Heart left ventricle (tissue), 13 donors: ENCODE results near the gene PPM1F.

ENCODE experiments used
- POLR2A ChIP-seq, 2 donors: fragments of 450-650 bp; IDR thresholded peaks; one replicate each; pipeline ENCODE4 v1.6.1; 2017; ENCODE audit warnings: antibody characterized with exemption in 2 of 2, mild to moderate bottlenecking in 2 of 2, moderate library complexity in 2 of 2
- TF ChIP-seq, protein P1 (sequence below), 12 donors: fragments of 200-600 bp; sonication (generic) in 4 of 12; IDR thresholded peaks; one replicate each; pipeline versions ENCODE4 v1.5.0 to v1.8.0; 2018 to 2022; ENCODE audit warnings: antibody characterized with exemption in 12 of 12, mild to moderate bottlenecking in 5 of 12
- donor health status: ischemic (EF 13 %, LVEDD 7.1; RV severe dilation, severe dysfunction).
- donor health status: DM: no; HTN: yes; CAD: no.
- donor health status: DM: no; HTN: no; CAD: no.
- donor health status: ischemic (EF 25% LVEDD 6.9; RV normal size, moderate dysfunction).
- donor health status: ischemic (EF 25% LVEDD 5.7; RV mildly dilated, moderate dysfunction).
- donor health status: ischemic (EF 35%, LVEDD 5.7; RV mildly dilated, moderate dysfunction).
- donor health status: nonischemic (EF 11% LVEDD 7.7; RV severe dilation, severe dysfunction).
- donor health status: DM: yes; HTN: yes; CAD: no.
- donor health status: PGD.
- donor health status: ischemic (EF 29% LVEDD 5.4; RV normal size, mild dysfunction).
- donor health status: nonischemic (EF 23%, LVEDD 6.1; RV moderate dilation, normal function).

DNA sequence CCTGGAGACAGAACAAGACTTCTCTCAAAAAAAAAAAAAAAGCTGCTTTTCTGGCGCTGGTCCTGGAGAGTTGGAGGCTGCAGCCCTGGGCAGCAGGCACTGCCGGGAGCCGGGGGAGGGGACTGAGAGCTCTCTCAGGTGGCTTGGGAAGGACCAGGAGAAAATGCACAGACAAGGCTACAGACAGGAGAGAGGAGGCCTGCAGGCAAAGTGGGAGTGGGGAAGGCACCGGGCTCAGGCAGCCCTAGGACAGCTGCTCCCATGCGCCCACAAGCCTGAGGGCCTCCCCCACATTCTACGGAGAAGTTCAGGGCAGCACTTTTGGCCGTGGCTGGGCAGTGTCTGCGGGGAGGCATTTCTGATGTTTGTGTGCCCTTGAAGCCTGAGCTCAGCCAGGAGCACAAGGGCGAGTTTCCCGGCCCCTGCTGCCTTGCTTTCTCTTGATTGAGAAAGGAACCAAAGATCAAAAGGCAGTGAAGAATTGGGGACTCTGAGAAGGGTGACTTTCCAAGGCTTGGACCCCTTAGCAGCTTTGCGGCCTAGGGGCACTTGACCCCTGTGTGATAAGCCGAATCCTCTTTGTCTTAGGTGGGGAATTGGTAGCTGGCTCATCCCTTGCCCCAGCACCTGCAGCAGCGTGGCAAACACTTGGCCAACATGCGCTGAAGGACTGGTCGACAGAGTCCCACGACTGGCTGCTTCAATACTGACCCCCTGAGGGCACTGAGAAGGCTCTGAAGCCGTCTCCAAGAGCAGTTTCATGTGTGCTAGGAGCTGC, 35.3 kb downstream of the PPM1F start:
- TF ChIP-seq, protein P1, sequence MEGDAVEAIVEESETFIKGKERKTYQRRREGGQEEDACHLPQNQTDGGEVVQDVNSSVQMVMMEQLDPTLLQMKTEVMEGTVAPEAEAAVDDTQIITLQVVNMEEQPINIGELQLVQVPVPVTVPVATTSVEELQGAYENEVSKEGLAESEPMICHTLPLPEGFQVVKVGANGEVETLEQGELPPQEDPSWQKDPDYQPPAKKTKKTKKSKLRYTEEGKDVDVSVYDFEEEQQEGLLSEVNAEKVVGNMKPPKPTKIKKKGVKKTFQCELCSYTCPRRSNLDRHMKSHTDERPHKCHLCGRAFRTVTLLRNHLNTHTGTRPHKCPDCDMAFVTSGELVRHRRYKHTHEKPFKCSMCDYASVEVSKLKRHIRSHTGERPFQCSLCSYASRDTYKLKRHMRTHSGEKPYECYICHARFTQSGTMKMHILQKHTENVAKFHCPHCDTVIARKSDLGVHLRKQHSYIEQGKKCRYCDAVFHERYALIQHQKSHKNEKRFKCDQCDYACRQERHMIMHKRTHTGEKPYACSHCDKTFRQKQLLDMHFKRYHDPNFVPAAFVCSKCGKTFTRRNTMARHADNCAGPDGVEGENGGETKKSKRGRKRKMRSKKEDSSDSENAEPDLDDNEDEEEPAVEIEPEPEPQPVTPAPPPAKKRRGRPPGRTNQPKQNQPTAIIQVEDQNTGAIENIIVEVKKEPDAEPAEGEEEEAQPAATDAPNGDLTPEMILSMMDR (IDR thresholded peaks at IDR 0.05): no peak
- no peak for TF ChIP-seq POLR2A (IDR thresholded peaks at IDR 0.05)
